ENCODE measurements around the gene SMC5. TPM values are rescaled to one million over a fixed set of nuclear protein-coding genes. Genes with fewer than 3 reads are reported as not detected.

The SMC5 gene
- 10 to 100 TPM; 20.1 to 31.6 (median 23.4) TPM for total RNA-seq
- 10 to 100 TPM; 11.4 to 14.3 (median 11.8) TPM for polyA plus RNA-seq

- Histone ChIP-seq H3K4me1 (peaks cover 0 to 74% (median 57%) of the 10 kb centered on the region in 4 donors), H3K36me3 (no peaks in the 10 kb centered on the region), H3K4me3 (peak within 1 kb of the TSS; percentile 71 to 77 (median 74)), H3K27me3 (no peaks in the 10 kb centered on the region), H3K9me3 (no peaks in the 10 kb centered on the region), H3K27ac (peak within 1 kb of the TSS; percentile 90 to 95 (median 91))
- 0% methylated on average over 75 of the region's 75 CpGs for WGBS, 2 donors
- peak; percentile 94 for DNase-seq
- no peak for TF ChIP-seq CTCF (IDR thresholded peaks at IDR 0.05)
- TF ChIP-seq POLR2AphosphoS5 (IDR thresholded peaks at IDR 0.05) = peak; percentile 96 to 99 (median 98)
- peak; percentile 91 to 95 for TF ChIP-seq POLR2A (IDR thresholded peaks at IDR 0.05)
- intact Hi-C loops (cut with DNase I) = loop anchor here (5.0 to 10.0 kb wide), 4 partner anchors 158 to 343 kb away; no protein-coding TSS in a partner anchor
These were observed at the start of gene SMC5 for GRCh38 chr9:70258692-70259511. Gene SMC5 (plus strand): TSS chr9:70258978. CDS start chr9:70259079, 101 bp downstream.

GRCh38 chr9:70217029-70217428 is 41.7 kb upstream of the SMC5 start:
- 97 to 98% methylated on average over 16 of the region's 16 CpGs for WGBS, 2 donors
- Histone ChIP-seq H3K27me3 (no peaks in the 10 kb centered on the region), H3K27ac (no peak overlapping the region), H3K36me3 (peaks cover 0 to 82% (median 24%) of the 10 kb centered on the region in 4 donors), H3K4me1 (no peaks in the 10 kb centered on the region), H3K4me3 (no peak overlapping the region), H3K9me3 (no peaks in the 10 kb centered on the region)
- TF ChIP-seq POLR2AphosphoS5 (IDR thresholded peaks at IDR 0.05) (no peak), POLR2A (IDR thresholded peaks at IDR 0.05) (no peak), CTCF (IDR thresholded peaks at IDR 0.05) (no peak), EP300 (IDR thresholded peaks at IDR 0.05) (no peak)
- intact Hi-C loops (cut with DNase I) = no loop called here
- DNase-seq = no peak

- Histone ChIP-seq H3K36me3 (peaks cover 0 to 79% (median 26%) of the 10 kb centered on the region in 4 donors), H3K27ac (no peak overlapping the region), H3K4me1 (no peaks in the 10 kb centered on the region), H3K9me3 (no peaks in the 10 kb centered on the region), H3K4me3 (no peak overlapping the region), H3K27me3 (no peaks in the 10 kb centered on the region)
- TF ChIP-seq POLR2A (IDR thresholded peaks at IDR 0.05) = no peak
- no peak for TF ChIP-seq CTCF (IDR thresholded peaks at IDR 0.05)
- TF ChIP-seq EP300 (IDR thresholded peaks at IDR 0.05) = no peak
- TF ChIP-seq POLR2AphosphoS5 (IDR thresholded peaks at IDR 0.05) = no peak
- 82 to 92% methylated on average over 1 of the region's 1 CpG for WGBS, 2 donors
- intact Hi-C loops (cut with DNase I) = no loop called here
- DNase-seq = no peak
These were observed 40.0 kb upstream of the SMC5 start for GRCh38 chr9:70218767-70219166.

GRCh38 chr9:70220216-70220615 is 38.6 kb upstream of the SMC5 start:
- WGBS, 2 donors = 95 to 96% methylated on average over 2 of the region's 2 CpGs
- Histone ChIP-seq H3K27ac (no peak overlapping the region), H3K9me3 (no peaks in the 10 kb centered on the region), H3K4me1 (no peaks in the 10 kb centered on the region), H3K36me3 (peaks cover 3 to 76% (median 24%) of the 10 kb centered on the region in 4 donors), H3K27me3 (no peaks in the 10 kb centered on the region), H3K4me3 (no peak overlapping the region)
- intact Hi-C loops (cut with DNase I) = no loop called here
- TF ChIP-seq POLR2A (IDR thresholded peaks at IDR 0.05) (no peak), EP300 (IDR thresholded peaks at IDR 0.05) (no peak)
- no peak for DNase-seq

GRCh38 chr9:70222354-70222753 is 36.4 kb upstream of the SMC5 start:
- TF ChIP-seq POLR2AphosphoS5 (IDR thresholded peaks at IDR 0.05) (peak in 1 of 4 donors; percentile 8), CTCF (IDR thresholded peaks at IDR 0.05) (no peak), EP300 (IDR thresholded peaks at IDR 0.05) (no peak)
- Histone ChIP-seq H3K27ac (no peak overlapping the region), H3K9me3 (no peaks in the 10 kb centered on the region), H3K27me3 (no peaks in the 10 kb centered on the region), H3K36me3 (peaks cover 3 to 85% (median 27%) of the 10 kb centered on the region in 4 donors), H3K4me1 (peaks cover 0 to 3% (median under 1%) of the 10 kb centered on the region in 4 donors), H3K4me3 (no peak overlapping the region)
- no peak for DNase-seq
- WGBS, 2 donors = 83 to 92% methylated on average over 1 of the region's 1 CpG
- intact Hi-C loops (cut with DNase I) = no loop called here

Measured in sigmoid colon (tissue), 7 donors.